HPDE6-E6E7 (cell line): ENCODE data around the gene RXRA.

ENCODE experiments used
- DNase-seq: peaks from one replicate; pipeline ENCODE4 v3.0.0; 2011; ENCODE audit warnings: missing footprints; ENCODE audit errors: extremely low spot score

RXRA gene

DNA sequence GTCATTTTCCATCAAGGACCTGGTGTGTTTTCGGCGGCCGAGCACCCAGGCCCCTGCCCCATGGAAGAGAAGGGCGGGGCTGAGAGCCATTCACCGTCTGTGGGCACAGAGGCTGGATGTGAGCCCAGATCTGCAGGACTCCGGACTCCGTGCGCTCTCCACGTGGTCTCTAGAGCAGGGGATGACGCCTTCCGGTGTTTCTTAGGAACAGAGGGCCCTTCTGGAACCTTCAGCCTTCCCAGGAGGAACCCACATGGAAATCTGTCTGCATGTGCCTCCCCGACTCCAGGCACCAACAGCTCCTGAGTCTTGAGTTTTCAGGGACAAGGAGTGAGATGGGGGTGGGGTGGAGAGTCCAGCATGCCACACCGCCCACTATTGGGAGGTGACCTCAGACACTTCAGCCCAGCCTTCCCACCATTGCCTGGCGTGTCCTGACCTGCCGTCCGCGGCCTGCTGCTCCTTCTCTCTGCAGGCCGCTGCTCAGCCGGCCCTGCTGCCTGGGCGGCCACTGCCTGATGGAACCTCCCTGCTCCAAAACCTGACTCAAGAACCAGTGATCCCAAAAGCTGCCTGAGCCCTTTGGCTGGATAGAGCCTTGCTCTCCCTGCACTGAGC lies 2.4 kb upstream of the RXRA start:
- peak; percentile 90 for DNase-seq

DNA sequence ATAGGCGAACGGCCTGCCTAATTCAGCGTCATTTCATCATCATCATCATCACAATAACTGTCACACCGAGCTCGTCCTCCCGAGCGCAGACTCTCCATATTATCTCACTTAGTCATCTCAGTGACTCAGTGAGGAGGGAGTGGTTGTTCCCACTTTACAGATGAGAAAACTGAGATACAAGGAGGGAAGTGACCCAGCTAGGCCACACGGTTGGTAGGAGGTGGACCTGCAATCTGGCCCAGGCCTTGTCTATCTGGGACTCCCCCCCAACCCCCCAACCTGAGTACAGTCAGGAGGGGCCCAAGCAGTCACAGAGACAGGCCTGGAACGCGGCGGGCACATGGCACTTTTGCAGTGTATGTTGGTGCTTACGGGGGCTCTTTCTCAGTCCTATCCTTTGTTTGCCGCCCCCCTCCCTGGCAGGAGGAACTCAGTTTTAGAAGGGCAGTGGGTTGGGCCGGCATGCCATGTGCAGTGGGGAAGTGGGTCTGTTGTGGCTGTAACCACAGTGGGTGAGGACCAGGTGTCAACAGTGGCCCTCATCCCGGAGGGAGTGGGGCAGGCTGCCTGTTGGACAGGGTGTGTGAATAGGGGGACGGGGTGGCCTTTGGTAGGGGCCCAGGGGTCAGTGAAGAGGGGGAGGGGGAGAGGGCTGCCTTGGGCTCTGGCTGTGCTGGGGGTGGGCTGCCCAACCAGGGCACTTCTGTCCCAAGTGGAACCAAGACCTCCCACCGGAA lies 1.7 kb upstream of the RXRA start:
- no peak for DNase-seq

DNA sequence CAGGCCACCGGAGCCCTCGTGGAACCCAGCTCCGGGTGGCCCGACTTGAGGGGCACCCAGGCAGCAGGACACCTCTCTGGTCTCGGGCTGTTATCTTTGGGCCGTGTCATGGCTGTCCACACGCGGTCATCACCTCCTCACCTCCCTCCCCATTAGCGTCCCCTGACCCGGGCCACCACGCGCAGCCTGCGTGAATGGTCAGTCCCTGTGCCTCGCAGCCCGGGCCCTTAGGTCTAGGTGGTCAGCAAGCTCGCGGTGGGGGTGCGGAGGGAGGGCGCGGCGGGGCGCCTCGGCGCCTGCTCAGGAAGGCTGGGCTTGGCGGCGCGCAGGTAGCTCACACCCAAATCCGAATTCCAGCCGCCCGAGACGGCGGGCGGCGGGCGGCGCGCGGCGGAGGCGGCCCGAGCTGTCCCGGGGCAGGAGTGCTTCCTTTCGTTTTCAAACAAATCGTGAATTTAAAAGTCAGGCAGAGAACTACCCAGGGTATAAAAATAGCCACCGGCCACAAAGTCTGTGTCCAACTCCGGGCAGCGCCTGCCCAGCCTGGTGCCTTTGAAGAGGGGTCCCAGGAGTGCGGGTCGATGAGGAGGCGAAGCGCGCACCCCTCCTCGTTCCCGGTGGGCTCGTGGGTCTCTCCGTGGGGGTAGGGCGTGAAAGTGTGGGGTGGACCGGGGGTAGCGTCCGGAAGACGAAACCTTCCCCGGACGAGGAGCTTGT lies 1.0 kb upstream of the RXRA start:
- no peak for DNase-seq

DNA sequence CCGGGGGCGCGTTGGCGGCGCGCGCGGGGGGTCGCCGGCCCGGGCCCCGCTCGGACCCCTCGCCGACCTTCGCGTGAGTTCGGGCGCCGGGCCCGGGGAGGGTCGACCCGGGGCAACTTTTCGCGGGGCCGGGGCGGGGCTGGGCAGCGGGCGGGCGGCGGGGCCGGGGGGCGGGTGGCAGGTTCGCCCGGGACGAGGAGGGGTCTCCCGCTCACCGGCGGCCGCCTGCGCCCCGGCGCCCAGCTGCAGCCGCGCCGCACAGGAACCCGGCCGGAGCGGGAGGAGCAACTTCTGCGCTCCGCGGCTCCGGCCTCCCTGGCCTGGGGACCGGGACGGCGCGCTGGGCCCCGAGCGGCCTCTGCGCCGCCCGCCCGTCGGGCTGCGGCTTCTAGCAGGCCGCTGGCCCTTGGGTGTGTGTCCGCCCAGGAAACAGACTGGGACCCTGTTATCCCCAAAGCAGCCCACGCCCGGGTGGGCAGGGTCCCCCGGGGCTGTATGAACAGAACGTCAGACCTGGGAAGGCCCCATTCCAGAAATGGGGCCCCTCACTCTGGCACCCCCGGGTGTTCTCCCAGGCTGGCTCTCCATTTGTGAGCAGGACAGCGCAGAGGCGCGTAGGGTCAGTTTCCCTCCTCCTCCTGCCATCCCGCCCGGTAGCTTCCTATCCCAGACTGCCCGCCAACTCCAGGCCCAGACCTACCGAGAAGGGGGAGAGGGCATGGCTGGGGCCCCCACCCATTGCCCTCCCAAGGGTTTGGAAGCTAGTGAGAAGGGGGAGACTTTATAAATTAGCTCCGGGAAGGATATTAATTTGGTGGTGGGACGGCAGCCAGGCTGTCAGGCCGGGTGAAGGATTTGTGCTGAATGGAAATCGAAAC lies 708 bp downstream of the RXRA start:
- no peak for DNase-seq

DNA sequence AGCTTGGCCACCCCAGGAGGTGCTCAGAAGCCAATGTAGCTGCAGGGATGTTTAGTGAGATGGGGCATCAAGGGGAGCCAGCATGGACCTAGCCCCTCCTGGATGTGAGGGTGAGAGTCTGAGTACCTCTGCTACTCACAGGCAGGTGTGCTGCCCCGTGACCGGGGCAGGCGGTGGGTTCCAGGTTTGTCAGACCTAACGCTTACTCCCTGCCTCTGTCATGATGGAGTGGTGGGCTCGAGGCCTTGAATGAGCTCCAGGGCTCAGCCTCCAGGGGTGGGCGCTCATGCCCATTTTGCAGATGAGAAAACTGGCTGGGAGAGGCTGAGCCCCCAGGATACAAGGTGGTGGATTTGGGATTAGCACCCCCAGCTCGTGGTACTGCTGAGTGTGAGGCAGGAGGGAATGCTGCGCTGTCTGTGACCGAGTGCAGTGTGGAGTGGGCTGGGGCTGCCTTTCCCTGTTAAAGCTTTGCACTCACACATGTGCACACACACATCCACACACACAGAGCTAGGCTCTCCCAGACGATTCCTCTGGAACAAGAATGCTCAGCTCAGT lies 1.5 kb downstream of the RXRA start:
- no peak for DNase-seq

DNA sequence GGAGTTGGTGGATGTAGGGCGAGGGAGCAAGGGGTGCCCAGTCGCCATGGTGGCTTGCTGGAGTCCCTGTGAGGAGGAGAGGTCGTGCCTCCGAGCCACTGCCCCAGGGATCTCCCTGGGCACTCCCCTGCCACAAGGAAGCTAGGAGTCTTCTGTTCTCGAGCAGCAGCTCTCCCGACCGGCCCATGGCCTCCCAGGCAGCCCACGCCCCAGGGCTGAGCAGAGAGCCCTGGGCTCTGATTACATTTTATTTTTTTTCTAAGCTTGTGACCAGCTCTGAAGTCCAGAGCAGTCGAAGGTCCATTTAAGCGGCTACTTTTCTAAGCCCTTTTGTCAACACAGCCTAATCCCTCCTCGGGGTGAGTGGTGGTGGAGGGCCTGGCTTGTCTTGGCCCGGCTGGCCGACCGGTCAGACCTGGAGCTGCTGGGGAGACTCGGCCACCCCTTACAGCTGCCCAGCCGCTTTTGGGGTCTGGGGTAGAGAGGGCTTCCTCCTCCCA lies 2.1 kb downstream of the RXRA start:
- no peak for DNase-seq

DNA sequence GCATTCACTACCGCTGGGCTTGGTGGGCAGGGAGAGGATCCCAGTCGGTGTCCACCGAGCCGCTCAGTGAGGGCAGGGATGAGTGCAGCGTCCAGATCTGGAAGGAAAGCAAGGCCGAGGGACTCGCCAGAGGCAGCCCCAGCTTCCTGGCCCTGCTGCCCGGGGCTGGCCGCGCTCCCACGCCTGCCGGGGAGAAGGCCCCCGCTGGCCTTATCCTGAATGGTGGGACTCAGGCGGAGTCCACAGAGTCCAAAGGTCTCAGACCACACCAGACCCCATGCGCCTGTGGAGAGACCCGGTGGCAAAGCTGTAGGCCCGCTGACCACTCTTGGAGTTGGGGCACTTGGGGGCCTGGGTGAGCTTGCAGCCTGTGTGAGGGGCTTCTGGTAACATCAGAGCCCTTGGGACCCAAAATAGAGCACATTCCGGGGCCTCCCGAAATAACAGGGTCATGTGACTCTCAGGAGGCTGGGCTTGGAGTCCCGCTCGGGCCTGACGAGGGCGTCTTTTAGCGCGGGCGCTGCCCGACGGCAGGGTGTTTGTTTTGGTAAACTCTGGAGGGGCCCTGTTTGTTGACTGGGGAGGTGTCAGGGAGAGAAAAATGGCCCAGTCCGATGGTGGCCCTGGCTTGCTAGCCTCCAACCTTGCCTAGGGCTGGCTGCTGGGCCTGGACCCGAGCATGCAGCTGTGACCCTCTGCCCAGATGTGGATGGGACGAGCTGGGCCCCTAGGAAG lies 2.8 kb downstream of the RXRA start:
- peak; percentile 36 for DNase-seq

- no peak for DNase-seq
These were observed 3.3 kb downstream of the RXRA start for GRCh38 chr9:134329576-134329855.

DNA sequence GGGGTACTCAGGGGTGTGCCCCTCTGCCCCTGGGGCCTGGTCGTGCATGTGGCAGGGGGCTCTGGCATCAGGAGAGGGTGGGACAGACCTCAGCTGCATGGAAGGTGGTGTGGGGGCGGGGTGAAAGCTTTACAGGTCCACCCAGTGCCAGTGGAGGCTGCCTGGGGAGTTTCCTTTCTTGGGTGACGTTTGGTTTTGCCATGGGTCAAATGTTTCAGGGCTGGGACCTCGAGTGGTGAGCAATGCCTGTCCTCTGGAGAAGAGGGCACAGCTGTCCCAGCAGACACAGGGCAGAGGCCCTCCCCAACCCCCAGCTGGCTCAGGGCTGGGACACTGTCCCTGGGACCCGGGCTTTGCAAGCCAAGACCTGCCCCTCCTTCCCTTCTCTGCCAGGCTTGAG lies 3.6 kb downstream of the RXRA start:
- DNase-seq, result no peak

DNA sequence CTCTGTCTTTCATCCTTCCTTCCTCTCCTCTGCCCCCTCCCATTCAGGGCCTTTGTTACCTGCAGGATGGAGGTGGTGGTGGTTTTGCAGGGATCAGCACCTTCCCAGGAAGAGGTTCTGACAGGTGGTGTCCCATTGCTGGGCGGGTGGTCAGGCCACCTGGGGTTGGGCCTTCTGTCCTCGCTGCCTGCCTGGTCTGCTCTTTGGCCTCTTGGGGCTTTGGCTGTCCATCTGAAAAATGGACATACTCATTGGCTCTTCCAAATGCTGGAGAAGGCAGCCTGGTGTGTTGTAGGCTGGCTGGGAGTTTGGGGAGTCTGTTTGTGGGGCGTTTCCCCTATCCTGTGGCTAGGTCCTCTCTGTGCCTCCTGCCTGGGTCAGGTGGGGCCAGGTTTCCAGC lies 4.3 kb downstream of the RXRA start:
- no peak for DNase-seq

GRCh38 chr9:134331186-134332025 lies 5.2 kb downstream of the RXRA start:
- DNase-seq, result no peak

GRCh38 chr9:134332266-134332665 lies 6.0 kb downstream of the RXRA start:
- DNase-seq, result no peak

DNA sequence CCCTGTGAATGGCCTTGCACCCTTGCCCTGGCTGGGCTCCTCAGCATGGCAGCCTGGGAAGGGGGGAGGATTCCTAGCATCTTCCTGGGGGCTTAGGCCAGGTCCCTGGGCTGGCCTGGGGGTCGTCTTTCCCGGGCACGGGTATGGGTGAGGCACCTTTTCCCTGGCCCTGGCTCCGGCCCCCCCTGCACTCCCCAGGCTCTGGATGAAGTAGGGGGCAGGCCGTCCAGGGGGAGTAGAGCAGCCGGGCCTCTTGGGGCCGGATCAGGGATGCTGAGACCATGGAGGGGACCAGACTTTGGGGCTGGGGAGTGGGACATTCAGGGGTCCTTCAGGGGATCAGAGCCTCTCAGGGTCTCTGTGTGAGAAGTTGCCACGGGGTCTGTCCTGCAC lies 6.6 kb downstream of the RXRA start:
- DNase-seq, result no peak

- DNase-seq, result no peak
These were observed 7.1 kb downstream of the RXRA start for GRCh38 chr9:134333234-134333873.

DNA sequence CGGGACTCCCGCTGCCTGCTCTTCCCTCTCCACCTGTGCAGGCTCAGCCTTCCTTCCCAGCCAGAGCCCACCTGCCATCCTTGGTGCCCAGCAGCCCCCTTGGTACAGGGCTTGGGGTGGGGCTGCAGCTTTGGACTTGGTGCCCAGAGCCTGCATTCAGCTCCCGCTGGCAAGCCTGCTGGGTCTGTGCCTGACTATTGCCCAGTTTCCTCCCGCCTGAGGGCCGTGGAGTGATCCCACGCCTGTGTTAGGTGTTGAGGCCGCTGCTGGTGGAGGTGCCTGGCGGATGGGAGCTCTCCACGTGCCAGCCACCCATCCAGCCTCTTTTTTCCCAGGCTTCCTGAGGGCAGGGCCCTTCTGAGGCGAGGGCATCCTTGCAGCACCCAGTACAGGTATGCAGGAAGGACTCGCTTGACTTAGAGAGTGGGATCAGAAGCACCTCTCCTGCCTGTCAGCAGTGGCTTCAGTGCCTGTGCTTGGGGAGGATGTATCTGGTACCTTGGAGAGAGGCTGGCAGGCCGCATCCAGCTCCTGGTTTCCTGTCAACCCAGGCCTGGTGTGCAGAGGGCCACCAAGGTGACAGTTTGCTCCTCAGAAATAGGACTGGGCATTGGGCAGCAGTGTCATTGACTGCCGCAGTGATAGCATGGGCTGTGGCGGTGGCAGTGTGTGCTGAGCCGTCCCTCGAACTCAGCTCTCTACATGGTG lies 7.8 kb downstream of the RXRA start:
- DNase-seq, result no peak

GRCh38 chr9:134335061-134335460 lies 8.8 kb downstream of the RXRA start:
- no peak for DNase-seq

DNA sequence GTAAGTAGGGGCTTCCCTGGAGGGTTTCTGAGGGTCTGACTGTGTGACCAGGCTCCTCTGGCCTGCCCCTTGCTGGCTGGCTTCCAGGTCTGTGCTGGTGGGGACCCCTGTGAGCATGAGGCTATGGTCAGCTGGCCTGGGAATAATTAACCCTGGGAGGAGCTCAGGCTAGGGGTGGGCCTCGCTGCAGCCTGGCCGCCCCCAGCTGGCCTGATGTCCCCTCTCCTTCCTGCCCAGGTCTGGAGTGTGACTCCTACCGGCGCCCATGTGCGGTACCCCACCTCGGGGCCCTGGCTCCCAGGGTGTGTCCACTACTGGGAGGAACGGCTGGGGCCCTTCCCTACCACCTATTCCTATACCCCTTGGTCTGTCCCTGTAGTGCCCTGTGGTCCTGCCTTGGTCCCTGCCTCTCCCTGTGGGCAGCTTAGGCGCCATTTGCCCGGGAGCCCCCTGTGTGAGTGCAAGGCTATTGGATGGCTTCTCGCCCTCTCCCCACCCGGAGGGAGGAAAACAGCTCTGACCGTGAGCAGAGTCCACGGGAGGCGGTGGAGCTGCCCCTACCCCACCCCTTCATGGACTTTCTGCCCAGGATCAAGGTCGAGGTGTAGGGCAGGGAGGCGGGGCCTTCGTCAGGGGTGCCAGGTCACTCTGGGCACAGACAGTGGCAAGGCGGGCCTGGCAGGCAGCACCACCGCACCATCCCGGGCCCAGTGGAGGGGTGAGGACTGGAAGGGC lies 9.4 kb downstream of the RXRA start:
- DNase-seq, result no peak

DNA sequence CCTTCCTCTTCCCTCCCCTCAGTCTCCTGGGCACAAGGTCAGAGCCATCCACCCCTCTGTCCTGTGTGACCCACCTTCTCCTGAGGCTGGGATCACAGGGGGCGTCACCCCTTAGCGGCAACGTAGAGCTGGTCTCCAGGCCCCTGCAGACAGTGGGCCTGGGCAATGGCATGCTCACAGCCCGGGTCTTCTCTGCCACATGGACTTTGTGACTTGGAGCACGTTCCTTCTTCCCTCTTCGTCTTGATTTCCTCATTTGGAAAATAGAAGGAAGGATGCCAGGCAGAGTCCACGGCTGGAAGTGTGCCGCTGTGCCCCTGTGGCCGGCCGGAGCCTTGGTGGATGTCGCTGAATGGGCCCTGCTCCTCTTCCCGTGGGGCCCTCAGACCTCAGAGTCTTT lies 10.0 kb downstream of the RXRA start:
- no peak for DNase-seq
